ENCODE data around the gene SLC36A3. TPM values are rescaled to one million over a fixed set of nuclear protein-coding genes. Genes with fewer than 3 reads are reported as not detected.
"Not testable (repeated sequence)": the region's sequence is repeated elsewhere in the genome, so short reads cannot be mapped to it uniquely, and the experiment has no call there.

The SLC36A3 gene
- total and polyA plus RNA-seq, 2 donors (not counting 1 experiment from before 2014, with no cell fraction given) = not detected

- CTCF ChIA-PET = interaction anchor here (0.7 to 14.0 kb wide), 12 partner anchors 16 to 435 kb away, joined by 3 to 299 read pairs (median 18); partner anchors contain the start of genes CCDC69 and GM2A
- DNase-seq (no peak), ATAC-seq (ENCODE audit: low read depth) (no peak)
- H3K9me3 Mint-ChIP-seq (ENCODE audit: insufficient read depth) = no peaks in the 10 kb centered on the region
- H3K27ac Mint-ChIP-seq = peak overlapping the region; percentile 8
- no peak overlapping the region for H3K4me3 ChIP-seq (ENCODE audit: control extremely low read depth in 1 of 5, extremely low read depth in 1 of 5, insufficient read depth in 1 of 5, low read depth in 2 of 5, low read length in 4 of 5)
- no peak overlapping the region for H2AFZ ChIP-seq (ENCODE audit: insufficient read depth, low read depth, low read length, poor library complexity, severe bottlenecking)
- WGBS (ENCODE audit: insufficient coverage) = no CpG with 5 or more reads among the region's 1 CpG
- peaks cover 91 to 96% of the 10 kb centered on the region in 2 donors for H3K4me1 ChIP-seq (ENCODE audit: control insufficient read depth in 2 of 2, insufficient read depth in 2 of 2, low read length in 2 of 2)
- no peak overlapping the region for H3K9ac ChIP-seq (ENCODE audit: low read length)
- H3K27ac ChIP-seq (ENCODE audit: low read length in 2 of 2) = peak overlapping the region in 1 of 2 donors; percentile 73
- no peaks in the 10 kb centered on the region for H4K20me1 ChIP-seq (ENCODE audit: control insufficient read depth, insufficient read depth, low read length, poor library complexity, severe bottlenecking)
- intact Hi-C loops (cut with micrococcal nuclease) = no loop called here
- H3K4me3 Mint-ChIP-seq = peak overlapping the region; percentile 4
- H3K36me3 ChIP-seq (replicated peaks in 1 of 2; ENCODE audit: control extremely low read depth in 1 of 2, control insufficient read depth in 1 of 2, extremely low read depth in 1 of 2, insufficient read depth in 2 of 2, low read length in 1 of 2) = no peaks in the 10 kb centered on the region
- no peaks in the 10 kb centered on the region for H3K9me3 ChIP-seq (ENCODE audit: control extremely low read depth in 1 of 3, control insufficient read depth in 2 of 3, insufficient read depth in 1 of 3, low read length in 2 of 3)
- H3K4me1 Mint-ChIP-seq = peaks cover 94% of the 10 kb centered on the region
- TF ChIP-seq CTCF (IDR thresholded peaks at IDR 0.05) (no peak), EZH2 (IDR thresholded peaks at IDR 0.05; ENCODE audit: borderline replicate concordance, insufficient read depth, low read depth, low read length, poor library complexity, severe bottlenecking) (no peak)
- H3K27me3 ChIP-seq (replicated peaks in 1 of 4; ENCODE audit: control extremely low read depth in 1 of 4, control insufficient read depth in 3 of 4, insufficient read depth in 4 of 4, low read length in 3 of 4) = no peaks in the 10 kb centered on the region
- peaks cover 11% of the 10 kb centered on the region for H3K79me2 ChIP-seq (ENCODE audit: control insufficient read depth, insufficient read depth, low read length)
- POLR2A ChIA-PET = interaction anchor here (1.1 to 2.9 kb wide), 3 partner anchors 8 to 111 kb away, joined by 3 to 29 read pairs (median 4); no protein-coding TSS in a partner anchor
- no peak overlapping the region for H3K4me2 ChIP-seq (replicated peaks; ENCODE audit: low read depth, low read length, poor library complexity, severe bottlenecking)
- H3K27me3 Mint-ChIP-seq = no peaks in the 10 kb centered on the region
Measured at GRCh38 chr5:151236888-151237287, 66.7 kb downstream of the SLC36A3 start.

GRCh38 chr5:151235239-151235571 lies 68.4 kb downstream of the SLC36A3 start:
- Mint-ChIP-seq H3K27ac (peak overlapping the region; percentile 95), H3K4me1 (peaks cover 84% of the 10 kb centered on the region), H3K4me3 (peak overlapping the region; percentile 89)
- ChIA-PET CTCF (interaction anchor here (0.8 to 14.0 kb wide), 13 partner anchors 16 to 183 kb away, joined by 3 to 299 read pairs (median 5); partner anchors contain the start of gene CCDC69), POLR2A (interaction anchor here (0.5 to 2.5 kb wide), 9 partner anchors 10 to 143 kb away, joined by 3 to 26 read pairs (median 5); partner anchors contain the start of genes CCDC69 and GM2A)
- H3K27me3 ChIP-seq (replicated peaks in 1 of 4; ENCODE audit: control extremely low read depth in 1 of 4, control insufficient read depth in 3 of 4, insufficient read depth in 4 of 4, low read length in 3 of 4); DNase-seq; H3K9me3 Mint-ChIP-seq (ENCODE audit: insufficient read depth); ATAC-seq (ENCODE audit: low read depth); H3K36me3 ChIP-seq (replicated peaks in 1 of 2; ENCODE audit: control extremely low read depth in 1 of 2, control insufficient read depth in 1 of 2, extremely low read depth in 1 of 2, insufficient read depth in 2 of 2, low read length in 1 of 2); intact Hi-C loops (cut with micrococcal nuclease); H3K27me3 Mint-ChIP-seq; H4K20me1 ChIP-seq (ENCODE audit: control insufficient read depth, insufficient read depth, low read length, poor library complexity, severe bottlenecking); H3K9me3 ChIP-seq (ENCODE audit: control extremely low read depth in 1 of 3, control insufficient read depth in 2 of 3, insufficient read depth in 1 of 3, low read length in 2 of 3): not testable (repeated sequence)
- 100% methylated on average over 3 of the region's 6 CpGs for WGBS (ENCODE audit: insufficient coverage)
- Histone ChIP-seq H3K4me1 (ENCODE audit: control insufficient read depth in 2 of 2, insufficient read depth in 2 of 2, low read length in 2 of 2) (peaks cover 83 to 87% of the 10 kb centered on the region in 2 donors), H2AFZ (ENCODE audit: insufficient read depth, low read depth, low read length, poor library complexity, severe bottlenecking) (peak overlapping the region; percentile 57), H3K27ac (ENCODE audit: low read length in 2 of 2) (peak overlapping the region; percentile 69 to 92), H3K9ac (ENCODE audit: low read length) (peak overlapping the region; percentile 36), H3K4me2 (replicated peaks; ENCODE audit: low read depth, low read length, poor library complexity, severe bottlenecking) (peak overlapping the region; percentile 75), H3K79me2 (ENCODE audit: control insufficient read depth, insufficient read depth, low read length) (peaks cover 11% of the 10 kb centered on the region), H3K4me3 (ENCODE audit: control extremely low read depth in 1 of 5, extremely low read depth in 1 of 5, insufficient read depth in 1 of 5, low read depth in 2 of 5, low read length in 4 of 5) (peak overlapping the region in 1 of 5 experiments; percentile 31)
